Activated CD4-positive, alpha-beta T cell treated with anti-CD3 and anti-CD28 coated beads, Interleukin-2, Interleukin-6, amounts not matched to agents 100 ng/mL and 50 ng/mL, durations not matched to agents 16 hours and 8 hours (primary cell): ENCODE results near the gene DLGAP4.

Experiments used
- DNase-seq: peaks from one replicate; pipeline ENCODE4 v3.0.0-alpha.2; 2020

The DLGAP4 gene

DNA sequence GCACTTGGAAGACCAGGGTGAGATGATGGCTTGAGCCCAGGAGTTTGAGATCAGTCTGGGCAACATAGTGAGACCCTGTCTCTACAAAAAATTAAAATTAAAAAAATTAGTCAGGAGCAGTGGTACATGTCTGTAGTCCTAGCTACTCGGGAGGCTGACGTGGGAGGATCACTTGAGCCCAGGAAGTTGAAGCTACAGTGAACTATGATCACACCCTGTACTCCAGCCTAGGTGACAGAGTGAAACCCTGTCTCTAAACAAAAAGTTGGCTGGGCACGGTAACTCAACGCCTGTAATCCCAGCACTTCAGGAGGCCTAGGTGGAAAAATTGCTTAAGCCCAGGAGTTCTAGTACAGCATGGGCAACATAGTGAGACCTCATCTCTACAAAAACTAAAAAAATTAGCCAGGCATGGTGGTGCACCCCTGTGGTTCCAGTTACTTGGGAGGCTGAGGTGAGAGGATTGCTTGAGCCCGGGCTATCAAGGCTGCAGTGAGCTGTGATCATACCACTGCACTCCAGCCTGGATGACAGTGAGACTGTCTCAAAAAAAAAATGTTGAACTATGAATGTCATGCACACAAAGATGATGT, 174.4 kb downstream of the DLGAP4 start:
- DNase-seq = no peak

DNA sequence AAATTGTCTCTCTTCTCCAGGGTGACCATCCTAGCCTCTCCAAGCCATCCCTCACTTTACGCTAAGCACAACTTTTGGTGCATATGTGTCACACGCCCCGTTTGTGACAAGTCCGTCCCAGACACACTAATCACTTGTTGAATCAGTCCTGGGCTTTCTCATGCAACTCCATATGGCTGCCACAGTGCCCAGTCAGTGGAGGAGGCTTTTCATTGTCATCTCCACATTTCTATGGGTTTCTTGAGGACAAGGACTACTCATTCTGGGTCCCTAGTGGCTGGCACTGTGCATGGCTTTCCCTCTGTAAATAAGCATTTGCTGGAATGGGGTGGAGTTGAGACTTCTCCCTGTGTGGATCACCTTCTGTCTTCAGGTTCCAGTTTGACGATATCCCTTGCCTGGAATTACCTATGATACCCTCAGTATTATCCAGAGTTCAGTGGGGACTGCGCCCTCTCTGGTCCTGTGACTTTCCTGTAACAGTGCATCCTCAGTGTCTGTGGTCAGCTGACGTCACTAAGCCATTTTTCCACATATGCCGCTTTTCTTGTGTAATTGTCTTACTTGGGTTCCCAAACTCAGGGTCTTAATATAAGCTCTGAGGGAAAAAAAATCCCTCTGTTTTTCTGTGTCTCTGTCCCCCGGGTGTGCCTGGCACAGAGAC, 175.4 kb downstream of the DLGAP4 start:
- no peak for DNase-seq

DNA sequence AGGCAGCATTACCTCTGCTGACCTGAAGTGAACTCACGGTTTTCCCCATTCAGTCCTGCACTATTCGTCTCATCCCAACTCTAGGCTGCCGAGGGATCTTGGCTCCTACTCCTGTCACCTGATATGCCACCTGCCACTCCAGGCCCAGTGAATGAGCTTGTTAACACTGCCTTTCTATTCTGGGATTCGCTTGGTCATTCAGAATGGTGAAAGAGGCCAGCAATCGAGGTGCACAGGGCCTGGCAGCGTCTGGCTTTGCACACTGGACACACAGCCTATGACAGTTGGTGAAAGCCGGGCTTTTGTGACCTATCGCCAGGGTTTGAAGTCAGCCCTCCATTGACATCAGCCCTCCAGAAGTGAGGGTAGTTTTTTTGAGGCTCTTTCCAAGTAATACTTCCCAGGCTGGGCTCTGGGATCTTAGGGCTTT, 175.9 kb downstream of the DLGAP4 start:
- no peak for DNase-seq

DNA sequence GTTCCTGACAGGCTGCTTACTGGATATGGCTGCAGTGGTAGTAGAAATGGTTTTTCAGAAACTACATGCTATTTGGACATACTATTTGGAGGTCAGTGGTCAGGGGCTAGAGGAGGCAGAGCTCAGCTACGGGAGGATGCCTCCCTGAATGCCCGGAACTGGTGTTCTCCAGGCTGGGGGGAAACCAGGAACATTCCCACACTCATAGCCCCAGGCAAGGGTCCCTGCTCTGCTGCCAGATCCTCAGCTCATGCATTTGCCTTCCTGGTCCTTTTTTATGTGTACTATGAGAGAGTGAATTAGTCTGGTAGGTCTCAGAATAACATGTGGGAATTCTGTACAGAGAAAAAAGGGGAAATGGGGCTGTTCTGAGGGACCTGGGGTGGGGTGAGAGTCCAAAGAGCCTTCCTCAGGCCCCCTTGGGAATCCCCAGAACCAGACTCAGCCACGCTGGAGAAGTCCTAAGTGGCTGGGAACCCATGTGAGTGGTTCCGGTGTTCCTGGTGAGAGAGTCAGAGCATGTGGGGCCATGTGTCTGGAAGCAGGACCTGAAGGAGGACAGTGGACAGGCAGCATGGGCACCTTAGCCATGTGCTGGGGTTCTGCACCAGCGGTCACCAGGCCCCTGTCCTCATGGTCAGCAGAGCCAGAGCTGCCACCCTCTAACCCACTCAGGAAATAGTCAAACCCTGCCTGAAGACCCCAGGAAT, 177.2 kb downstream of the DLGAP4 start:
- no peak for DNase-seq

DNA sequence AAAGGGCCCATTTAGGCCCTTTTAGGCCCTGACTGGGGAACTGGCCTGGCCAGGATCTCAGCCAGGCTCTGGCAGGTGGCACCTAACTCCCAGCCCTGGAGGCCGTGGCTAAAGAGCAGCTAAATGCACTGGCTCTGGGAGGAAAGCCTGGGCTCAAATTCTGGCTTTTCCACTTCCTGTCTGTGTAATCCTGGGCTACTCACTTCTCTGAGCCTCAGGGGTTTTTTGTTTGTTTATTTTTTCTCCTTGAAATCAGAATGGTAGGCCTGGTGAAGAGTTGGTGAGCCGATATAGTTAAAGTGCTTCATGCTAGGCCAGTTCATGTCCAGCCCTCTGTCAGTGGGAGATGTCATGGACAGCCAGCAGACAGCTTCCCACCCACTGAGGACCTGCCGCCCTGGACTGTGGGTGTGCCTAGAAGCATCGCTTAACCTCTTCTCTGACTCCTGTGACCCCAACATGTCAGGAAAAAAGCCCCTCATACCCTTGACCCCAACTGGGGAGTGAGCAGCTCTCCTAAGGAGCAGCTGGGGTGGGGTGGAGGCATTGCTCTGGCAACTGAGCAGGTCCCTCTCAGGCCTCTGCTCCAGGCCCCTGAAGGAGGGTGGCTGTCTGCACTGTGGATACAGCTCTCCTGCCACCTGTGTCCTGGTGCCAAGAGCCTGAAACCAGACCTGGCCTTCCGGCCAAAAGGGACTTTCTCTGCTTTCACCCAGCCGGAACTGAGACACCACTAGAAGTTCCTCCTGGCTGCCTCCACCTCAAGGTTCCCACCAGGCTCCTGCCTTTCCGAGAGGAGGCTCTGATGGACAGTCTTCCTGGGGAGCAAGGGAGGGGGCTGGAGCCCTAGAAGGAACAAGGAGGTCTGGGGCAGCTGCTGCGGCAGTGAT, 178.0 kb downstream of the DLGAP4 start:
- no peak for DNase-seq

DNA sequence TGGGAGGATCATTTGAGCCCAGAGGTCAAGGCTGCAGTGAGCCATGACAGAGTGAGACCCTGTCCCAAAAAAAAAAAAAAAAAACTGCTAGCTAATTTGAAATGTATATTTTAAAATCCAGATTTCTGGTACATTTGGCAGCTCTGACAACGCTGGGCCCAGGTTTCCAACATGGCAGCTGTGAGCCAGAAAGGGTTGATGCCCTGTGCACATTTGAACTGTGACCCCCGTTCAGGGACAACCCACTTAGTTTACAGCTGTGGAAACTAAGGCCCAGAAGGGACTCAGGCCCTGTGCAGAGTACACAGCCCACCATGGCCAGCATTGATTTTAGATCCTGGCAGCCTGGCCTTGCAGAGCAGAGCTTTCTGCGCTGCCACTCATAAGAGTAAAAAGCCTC, 179.1 kb downstream of the DLGAP4 start:
- no peak for DNase-seq

DNA sequence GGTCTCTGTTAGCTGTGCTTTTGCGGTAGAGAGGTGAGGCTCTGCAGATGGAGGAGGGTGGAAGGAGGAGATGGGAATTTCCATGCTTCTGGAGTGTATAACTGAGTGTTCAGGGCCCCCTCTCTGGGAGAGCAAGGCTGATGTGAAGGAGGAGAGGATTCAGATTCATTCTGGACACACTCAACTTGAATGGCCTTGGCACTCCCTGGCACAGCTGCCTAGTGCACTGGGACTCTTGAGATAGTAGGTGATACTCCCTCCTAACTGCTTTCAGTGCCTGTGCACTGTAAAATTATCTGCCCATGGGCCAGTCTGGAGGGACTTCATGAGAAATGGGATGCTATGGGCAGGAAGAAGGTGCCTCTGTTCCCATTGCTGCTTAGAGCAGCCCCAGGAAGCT, 180.9 kb downstream of the DLGAP4 start:
- DNase-seq = no peak

DNA sequence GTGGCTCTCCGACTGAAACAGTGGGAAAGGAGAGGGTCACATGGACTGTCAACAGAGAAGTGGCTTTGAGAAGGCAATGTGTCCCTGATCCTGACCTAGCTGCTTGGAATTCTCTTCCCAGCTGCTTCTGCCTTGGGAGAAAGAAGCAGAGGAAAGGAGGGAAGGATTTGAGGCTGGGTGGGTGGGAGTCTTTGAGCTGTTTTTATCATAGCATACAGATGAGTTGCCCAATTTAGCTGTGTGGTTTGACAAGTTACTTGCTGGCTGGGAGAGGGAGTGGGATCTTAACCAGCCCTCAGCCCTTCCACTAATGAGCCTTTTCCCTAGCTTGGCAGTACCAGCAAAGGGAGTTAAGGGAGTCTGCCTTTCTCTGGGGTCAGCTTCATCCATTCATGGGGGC, 184.1 kb downstream of the DLGAP4 start:
- DNase-seq = no peak

DNA sequence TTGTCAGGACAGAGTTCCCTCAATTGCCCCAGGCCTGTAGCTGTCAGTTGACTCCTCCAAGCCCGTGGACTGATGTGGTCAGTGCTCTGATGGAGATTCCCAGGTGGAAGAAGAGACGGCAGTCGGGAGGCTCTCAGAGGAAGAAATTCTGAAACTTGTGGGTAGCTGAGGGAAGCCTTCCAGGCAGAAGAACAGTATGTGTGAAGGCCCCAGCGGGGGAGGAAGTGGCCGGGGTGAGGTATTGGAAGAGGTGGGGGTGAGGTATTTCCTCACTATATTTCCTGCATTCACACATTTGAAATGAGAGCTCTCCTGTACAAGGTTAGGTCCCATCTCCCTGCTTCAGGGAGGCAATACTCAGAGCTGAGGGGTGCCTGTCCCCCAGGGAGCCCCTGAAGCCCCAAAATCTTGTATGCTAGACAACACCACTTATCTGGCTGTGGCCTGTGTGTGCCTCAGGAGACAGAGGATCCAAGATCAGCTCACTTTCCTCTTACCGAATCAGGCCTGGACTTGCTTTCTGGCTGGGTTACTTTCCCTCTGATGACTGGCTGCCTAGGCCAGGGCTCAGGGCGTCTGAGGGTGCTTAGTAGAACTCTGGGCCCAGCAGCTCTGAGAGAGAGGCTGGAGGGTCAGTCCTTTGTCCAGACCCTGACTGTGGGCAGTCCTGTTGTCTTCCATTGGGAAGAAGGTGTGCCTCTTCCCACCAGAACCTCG, 185.9 kb downstream of the DLGAP4 start:
- DNase-seq = peak; percentile 79

DNA sequence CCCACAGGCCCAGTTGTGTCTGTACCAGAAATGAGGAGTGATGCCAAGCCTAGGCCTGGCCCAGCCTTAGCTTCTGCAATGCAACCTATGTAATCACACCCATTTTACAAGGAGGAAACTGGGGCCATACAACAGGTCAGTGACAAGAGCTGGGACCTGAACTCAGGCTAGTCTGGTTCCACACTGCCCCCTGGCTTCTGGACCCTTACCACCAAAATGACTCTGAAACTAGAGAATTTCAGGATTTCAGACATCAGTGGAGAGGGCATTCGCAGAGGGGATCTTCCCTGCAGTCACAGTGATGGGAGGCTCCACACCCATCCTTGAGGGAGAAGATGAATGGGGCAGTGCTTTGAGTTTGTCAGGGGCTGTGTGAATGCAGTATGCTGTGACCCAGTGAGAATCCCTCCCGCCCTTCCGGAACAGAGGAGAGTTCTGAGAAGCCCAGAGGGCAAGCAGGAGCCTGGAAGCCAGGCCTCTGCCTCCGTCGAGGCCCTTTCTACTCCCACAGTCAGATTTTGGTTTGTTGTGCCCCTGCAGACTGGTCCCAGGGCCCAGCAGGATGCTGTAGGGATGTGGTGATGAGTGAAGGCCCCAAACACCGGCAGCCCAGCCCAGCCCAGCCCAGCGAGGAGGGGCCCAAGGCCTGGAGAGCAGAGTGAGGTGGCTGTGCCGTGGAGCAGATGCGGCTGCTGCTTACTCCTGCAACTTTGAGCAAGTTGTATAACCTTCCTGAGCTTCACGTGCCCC, 187.1 kb downstream of the DLGAP4 start:
- DNase-seq = no peak

DNA sequence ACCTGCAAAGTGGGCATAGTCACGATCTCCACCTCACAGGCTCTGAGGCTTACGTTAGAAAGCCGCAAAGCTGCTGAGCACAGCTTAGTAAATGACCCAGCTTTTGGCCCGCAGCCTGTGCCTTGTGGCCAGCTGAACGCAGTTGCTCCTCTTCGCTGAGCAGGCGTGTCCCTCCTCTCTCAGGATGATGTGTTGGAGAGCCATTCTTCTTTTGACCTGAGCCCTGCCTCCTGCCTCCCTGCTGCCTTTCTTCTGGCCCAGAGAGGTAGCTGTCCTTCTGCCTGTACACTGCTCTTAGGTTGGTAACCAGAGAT, 187.6 kb downstream of the DLGAP4 start:
- DNase-seq = no peak

DNA sequence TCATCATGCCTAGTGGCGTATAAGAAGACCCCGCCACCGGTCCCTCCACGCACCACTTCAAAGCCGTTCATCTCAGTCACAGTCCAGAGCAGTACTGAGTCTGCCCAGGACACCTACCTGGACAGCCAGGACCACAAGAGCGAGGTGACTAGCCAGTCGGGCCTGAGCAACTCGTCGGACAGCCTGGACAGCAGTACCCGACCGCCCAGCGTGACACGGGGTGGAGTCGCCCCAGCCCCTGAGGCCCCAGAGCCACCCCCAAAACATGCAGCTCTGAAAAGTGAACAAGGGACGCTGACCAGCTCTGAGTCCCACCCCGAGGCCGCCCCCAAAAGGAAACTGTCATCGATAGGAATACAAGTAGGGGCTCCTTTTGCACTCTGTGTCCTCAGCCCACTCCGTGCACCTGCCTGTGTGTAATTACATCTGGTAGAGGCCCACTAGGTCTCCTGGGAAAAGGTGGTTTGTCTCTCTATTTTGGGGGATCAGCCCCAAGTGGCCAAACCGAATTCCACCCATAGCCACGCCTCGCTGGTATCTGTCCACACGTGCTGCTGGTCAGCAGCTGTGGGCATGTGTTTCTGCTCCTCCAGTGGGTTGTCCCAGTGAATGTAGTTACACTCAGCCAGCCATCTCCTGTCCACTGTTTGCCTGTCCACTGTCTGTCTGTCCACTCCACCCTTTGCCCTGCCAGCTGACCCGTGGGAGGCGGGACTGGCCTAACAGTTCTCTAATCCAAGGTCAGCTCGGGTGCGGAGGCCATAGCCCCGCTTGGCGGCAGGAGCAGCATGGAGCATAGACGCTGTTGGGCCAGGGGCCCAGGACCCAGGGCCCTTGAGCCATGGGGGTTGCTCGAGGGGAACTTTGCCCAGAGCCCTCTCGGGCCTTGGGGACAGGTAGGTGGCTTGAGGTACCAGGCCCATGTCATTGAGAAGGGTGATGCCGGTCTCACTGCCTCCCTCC, 190.8 kb downstream of the DLGAP4 start:
- DNase-seq = no peak

DNA sequence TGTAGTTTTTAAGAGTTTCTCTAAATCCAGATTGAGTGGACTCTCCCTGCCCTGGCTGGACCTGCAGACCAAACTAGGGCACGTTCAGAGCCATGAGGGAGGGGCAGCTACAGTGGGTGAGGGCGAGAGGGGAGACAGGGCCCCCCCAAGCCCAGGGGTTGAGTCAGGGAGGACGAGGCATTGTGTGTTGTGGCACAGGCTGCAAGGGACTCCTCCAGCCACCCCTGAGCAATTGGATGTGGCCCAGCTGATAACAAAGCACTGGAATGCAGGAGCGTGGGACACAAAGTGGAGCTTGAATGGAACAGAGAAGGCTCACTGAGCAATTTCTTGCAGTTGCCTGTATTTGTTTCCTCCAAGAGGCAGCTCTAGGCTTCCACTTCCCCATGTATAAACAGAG, 191.7 kb downstream of the DLGAP4 start:
- DNase-seq = no peak

DNA sequence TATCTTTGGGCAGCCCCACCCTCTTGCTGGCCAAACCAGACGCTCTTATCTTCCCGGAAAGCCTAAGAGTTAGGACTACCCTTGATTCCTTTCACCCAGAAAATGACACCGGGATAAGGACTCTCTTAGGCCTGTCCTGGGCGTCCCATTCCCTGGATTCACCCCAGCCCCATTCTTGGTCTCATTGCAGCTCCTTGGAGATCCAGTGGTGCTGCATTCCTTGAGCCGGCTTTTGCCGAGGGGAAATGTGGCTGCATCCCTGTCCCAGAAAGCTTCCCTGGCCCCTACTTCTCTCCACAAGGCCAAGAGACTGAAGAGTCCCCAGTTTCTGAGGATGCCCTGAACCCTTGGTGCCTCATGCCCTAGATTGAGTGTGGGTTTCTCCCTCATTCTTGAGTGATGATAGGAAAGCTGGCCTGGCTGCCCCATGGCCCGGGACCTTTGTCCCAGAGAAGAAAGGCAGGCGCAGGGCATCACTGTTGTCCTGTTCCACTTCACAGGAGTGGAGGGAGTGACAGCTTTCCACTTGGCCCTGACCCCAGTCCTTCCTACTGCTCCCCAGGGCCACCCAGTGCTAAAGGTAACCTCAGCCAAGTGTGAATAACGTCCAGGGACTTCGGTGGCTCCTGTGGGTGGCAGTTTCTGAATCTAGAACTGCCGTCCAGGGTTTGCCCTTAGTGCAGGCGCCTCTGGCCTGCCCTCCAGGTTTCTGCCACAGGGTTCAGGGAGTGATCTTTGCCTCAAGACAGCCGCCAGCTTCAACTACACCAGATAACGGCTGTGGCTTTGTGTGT, 192.4 kb downstream of the DLGAP4 start:
- no peak for DNase-seq

DNA sequence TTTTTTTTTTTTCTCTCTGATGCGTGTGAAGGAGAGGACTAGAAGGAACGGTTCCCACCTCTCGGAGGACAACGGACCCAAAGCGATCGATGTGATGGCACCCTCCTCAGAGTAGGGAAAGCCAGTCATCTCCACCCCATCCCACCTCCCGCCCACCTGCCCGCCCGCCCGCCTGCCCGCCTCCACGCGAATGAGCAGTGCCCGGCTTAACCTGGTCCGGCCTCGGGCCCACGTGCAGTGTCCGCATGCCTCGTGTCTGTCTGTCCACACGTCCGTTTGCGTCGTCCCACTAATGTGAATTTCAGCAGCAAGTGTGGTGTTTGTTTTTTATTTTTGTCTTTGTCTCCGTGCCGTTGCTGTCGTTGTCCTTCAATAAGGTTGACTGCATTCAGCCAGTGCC, 193.1 kb downstream of the DLGAP4 start:
- DNase-seq = no peak

DNA sequence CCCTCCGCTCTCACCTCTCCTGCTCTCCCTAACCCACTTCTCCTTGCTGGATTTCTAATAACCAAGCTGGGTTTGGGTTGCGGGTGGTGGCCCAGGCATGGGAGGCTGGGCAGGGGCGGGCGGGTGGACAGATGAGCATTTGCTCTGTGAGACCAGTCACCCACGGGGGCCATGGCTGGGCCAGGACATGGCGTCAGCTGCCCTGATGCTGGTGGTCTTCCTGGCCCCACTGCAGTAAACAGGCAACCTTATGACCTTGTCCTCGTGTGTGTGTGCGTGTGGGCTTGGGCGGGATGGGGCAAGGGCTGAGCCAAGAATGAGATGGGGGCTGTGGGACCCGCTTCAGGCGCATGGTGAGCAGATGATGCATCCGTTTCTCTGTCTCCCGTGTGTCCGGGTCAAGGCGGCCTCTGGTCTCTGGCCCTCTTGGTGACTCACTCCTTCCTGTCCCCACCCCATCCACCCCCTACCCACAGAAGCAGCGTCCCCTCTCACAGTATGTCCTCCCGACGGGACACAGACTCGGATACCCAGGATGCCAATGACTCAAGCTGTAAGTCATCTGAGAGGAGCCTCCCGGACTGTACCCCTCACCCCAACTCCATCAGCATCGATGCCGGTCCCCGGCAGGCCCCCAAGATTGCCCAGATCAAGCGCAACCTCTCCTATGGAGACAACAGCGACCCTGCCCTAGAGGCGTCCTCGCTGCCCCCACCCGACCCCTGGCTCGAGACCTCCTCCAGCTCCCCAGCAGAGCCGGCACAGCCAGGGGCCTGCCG, 193.8 kb downstream of the DLGAP4 start:
- no peak for DNase-seq

DNA sequence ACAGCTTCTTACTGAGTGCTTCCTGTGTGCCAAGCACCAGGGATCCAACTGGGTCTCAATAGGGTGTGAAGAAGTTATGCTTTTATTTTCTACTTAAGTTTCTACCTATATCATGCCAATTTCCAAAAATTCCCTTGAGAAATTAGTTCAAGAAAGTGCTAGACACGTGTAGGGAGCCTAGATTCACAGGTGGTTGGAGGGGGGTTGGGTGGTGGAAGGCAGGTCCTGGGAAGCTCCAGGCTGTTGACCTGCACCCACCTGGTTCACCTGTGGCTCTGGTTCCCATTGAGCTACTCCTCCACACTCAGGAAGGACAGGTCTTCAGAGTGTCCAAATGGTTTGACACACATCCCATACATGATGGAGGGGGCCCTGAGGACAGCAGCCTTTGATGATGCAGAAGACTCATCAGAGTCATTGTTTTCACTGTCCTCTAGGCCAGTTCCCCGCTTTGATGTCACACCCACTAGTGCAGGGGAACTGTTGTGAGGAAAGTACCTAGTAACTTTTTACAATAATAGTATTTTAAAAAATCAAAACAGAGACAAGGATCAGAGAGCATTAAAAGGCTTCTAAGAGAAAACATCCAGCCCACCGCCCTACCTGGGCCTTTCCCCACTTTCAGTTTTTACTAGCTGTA, 195.3 kb downstream of the DLGAP4 start:
- DNase-seq = no peak

DNA sequence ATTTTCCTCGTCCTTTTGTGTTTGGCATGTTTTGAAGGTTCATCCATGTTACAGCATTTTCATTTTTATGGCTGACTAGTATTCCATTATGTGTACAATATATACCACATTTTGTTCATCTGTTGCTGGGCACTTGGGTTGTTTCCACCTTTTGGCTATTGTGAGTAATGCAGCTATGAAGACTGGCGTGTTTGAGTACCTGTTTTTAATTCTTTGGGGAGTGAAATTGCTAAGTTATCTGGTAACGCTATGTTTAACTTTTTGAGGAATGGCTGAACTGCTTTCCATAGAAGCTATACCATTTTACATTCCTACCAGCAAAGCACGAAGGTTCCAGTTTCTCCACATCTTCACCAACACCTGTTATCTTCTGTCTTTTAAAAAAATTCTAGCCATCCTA, 198.2 kb downstream of the DLGAP4 start:
- no peak for DNase-seq

DNA sequence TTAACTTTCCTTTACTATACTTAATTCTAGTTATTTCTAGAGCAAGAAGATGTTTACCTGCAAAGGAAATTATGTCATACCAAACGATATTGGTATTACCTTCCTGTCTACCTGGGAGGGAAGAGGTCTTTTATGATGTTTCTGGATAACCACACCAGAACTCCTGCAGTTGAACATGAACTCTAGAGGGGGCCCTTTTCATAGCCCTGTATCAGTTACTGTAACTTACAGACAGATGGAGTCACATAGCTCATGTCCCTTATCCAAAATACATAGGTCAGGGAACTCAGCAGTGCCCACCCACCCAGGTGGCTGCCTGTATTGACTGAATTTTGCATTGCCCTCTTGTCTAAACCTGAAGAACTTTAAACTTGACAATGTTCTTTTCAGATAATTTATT, 200.1 kb downstream of the DLGAP4 start:
- peak; percentile 42 for DNase-seq
